Skin of body (tissue), 2 donors: ENCODE data around the gene EFCAB8. TPM values are rescaled to one million over a fixed set of nuclear protein-coding genes. Genes with fewer than 3 reads are reported as not detected.

Experiments used
- DNase-seq: peaks from one replicate; lab custom pipeline; 2025; lab: John Stamatoyannopoulos, UW
- total RNA-seq: library from RNA; depleted of rRNA; stranded (reverse); fragments of >200 nt; gene quantifications from one replicate; pipeline ENCODE4 v1.2.3, GENCODE V29; 2014

EFCAB8 gene
- total RNA-seq, 1 donor from 2014 or later, result not detected

DNA sequence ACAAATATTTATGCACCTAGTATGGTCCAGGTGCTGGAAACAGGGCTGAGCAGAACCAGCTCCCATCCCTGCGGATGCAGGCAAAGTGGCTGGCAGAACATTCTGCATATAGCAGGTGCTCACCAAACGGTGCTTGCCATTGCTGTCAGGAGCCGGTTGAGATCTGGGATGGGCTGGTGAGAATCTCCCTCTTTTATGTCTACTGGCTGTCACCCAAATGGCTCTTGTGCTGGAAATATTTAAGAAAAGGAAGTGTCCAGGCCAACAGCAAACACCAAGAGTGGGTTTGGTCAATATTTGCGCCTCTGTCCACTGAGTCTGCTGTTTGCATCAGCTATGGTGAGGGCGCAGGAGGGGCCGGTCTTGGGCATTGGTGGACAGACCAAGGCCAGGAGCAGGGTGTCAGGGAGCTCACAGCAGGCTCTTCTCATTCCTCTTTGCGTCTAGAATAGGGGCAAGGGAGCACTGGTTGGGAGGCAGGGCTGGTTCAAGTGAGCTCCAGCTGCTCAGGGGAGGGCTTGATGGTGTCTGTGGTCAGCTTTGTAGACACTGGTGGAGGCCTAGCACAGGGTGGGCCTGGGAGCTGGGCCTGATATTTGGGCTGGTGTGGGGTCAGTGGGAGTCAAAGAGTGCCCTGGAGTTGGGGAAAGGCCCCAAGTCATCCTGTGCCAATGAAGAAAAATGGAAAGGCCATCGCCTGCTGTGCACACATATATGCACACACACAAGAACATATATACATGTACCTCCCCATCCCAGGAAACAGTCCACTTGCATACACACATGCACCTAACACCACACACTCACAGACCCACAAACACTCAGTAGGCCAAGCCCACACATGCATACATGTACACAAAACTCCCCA, 147.4 kb downstream of the EFCAB8 start:
- DNase-seq, result no peak

DNA sequence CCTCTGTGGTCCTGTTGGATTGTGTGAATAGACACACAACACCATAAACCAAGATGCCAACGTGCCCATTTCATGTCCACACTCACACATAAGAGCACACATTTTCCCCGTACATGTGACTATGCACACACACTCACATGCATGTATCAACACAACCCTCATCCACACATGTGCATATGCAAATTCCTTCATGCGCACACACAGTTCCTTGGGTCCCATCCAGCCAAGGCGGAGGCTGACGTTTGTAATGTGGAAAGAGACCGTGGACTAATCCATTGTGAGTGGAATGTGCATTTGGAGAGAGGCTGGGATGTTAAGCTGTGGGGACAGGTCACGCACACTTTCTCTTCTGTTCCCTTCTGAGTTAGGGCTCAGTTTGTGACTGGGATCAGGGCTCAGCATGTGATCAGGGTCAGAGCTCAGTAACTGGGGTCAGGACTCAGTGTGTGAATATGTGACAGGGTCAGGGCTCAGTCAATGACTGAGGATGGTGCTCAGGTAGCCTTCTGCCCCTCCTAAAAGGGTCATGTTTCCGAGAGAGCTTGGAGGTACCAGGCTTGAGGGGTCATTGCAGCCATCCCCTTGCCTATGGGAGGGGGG, 148.2 kb downstream of the EFCAB8 start:
- no peak for DNase-seq

DNA sequence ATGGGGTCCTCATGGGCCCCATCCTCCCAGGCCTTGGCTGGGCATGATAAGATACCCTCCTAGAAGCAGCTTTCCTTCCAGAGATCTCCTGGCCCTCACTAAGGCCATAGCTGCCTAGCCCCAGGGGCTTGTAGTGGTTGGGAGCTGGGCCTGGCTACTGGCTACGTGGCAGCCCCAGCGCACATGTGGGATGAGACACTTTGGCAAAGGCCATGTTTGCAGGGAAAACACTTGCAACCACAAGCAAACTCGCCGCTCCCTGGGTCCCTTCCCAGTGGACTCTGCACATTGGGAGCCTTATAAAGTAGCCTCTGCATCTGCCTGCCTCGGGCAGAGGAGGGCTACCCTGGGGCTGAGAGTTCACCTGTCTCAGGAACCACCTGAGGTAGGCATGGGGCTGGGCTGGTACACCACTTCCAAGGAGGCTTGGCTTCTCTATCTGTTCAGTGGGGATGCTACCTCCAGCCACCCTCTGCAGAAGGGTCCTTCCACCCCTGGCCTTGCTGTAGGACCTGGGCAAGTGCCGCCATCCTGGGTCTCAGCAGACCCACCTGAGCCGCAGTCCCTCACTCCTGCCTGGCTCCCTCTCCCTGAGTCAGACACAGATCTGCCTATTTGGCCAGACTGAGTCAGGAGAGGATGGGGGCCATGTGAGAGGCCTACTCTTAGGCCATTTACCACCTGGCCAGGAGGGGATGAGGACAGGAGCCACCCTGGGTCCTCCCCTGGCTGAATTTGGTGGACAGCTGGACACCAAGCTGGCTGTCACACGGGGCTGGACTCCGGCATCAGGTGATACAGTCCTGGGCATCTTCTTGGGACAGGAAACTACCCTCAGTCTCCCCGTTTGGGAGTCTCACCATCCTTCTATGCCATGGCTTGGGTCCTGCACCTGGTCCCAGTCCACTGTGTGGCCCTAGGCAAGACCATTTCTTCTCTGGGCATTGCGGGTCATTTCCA, 148.9 kb downstream of the EFCAB8 start, which contains the start of gene BPIFB2:
Gene BPIFB2 (plus strand): TSS at position 329 of the 960 bp plus-strand sequence. CDS start 871 bp downstream, outside the sequence.
- no peak for DNase-seq

DNA sequence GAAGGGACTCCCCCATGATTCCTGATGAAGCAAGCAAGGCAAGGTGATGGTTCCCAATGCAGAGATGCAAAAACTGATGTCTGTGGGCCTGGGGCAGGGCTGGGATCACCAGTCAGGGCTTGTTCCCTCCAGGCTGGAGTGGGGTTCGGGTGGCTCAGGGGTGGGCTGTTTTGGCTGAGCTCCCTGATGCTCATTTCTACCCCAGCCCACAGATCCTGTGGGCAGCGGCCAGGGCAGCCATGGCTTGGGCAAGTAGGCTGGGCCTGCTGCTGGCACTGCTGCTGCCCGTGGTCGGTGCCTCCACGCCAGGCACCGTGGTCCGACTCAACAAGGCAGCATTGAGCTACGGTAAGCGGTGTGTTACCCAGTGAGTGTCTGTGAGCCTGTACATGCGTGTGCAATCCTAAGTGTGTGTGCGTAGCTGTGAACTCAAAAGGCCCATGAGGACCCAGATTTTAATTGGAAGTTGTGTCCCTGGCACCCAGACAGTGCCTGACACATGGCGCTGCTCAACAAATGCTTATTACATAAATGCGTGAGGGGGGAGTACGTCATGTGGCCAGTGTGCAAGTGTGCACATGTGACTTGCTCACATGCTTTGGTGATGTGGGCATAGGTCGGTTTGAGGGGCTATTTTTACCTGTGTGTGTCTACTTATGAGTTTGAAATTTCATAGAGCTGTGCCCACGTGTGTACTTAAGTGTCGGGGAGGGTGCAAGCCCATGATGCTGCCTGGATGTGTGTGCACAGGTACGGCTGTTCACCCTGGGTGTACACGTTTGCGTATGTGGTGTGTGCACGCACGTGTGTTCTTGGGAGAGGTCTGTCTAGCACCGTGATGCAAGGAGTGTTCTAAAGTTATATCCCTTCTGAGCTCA, 149.9 kb downstream of the EFCAB8 start:
- DNase-seq, result no peak

DNA sequence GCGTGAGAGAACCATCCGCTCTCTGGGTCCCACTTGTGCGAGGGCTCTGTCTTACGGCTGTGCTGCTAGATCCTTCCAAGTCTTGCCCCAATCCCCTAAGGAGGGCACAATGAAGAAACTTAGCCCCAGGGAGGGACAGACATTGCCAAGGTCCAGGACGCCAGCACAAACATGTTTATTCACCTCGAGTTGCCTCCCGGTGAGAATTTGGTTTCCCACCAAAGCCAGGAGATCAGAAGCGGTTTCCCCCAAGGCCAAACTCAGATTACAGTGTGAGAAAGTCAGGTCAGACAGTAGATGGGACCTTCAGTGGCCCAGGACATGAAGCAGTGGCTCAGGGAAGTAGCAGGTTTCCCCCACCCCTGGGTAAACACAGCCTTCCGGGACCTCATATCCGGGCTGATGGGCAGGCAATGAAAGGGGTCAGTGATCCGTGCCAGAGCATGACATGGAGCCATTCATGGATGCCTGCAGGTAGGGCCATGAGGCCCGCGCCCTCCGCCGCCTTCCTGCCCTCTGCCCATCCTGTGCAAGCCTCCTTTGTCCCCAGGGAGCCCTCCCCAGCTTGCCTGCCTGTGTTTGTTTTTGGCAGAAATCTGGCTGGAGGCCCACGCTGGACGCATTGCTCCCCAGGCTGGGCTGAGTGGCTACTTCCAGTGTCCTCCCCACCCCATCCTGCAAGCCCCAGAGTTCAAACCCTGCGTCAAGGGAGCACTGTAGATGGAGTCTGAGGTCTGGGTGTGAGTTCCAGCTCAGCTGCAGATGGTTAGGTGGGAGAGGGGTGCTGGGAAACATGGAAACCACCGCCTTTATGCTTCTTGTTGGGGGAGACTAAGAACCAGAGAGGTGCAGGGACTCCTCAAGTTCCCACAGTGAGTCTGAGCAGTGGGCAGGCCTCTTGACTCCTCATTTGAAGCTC, 150.8 kb downstream of the EFCAB8 start:
- DNase-seq, result no peak

DNA sequence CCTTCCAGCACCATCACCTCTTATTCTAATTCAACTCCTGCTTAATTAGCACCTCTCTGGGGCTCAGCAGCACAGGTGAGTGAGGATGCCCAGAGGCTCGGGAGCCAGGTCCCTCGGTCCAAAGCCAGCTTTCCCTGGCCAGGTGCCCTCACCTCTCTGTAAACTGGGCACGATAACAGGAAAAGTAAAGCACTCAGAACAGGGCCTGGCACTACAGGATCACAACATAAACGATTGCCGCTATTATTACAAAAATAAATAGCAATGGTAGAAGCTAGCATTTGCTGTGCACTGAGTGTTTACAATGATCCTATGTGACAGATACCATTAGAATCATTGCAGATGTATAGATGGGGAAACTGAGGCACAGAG, 151.4 kb downstream of the EFCAB8 start:
- no peak for DNase-seq

DNA sequence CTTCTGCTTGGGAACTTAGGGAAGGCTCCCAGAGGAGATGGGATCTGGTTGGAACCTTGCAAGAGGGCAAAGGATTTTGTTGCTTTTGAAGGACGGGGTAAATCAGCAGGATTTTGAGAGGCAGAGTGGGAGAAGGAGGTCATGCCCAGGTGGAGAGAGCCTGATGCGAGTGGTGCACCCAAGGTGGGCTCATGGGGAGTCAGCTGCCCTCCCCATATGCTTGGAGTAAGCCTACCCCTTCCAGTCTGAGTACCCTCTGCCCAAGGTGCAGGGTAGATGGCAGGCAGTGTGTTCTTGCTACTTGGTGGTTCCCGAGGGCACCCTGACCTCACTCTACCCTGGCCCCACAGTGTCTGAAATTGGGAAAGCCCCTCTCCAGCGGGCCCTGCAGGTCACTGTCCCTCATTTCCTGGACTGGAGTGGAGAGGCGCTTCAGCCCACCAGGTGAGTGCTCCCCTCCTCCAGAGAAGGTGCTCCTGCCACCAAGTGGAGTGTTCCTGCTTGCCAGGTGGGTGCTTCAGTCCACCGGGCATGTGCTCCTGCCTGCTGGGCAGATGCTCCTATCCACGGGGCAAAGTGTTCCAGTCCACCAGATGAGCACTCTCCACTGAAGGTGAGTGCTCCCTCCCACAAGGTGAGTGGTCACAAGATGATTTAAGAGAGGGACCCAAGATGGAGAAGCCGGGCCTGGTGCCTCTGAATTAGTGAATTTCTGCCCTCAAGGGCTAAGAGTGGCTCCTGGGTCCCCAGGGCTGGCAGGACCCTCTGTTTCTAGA, 152.1 kb downstream of the EFCAB8 start:
- DNase-seq, result no peak

Other genes starting within 250 kb of the EFCAB8 start
- 0.10 TPM for gene C20orf203, start 185.0 kb upstream of the EFCAB8 start, total RNA-seq
- 13.7 TPM for gene COMMD7, start 115.5 kb upstream of the EFCAB8 start, total RNA-seq
- 2.5 TPM for gene DNMT3B, start 96.5 kb upstream of the EFCAB8 start, total RNA-seq
- 58.3 TPM for gene MAPRE1, start 39.0 kb upstream of the EFCAB8 start, total RNA-seq
- gene SUN5, start 145.5 kb downstream of the EFCAB8 start, total RNA-seq, result not detected
- not detected for gene BPIFB2, start 148.8 kb downstream of the EFCAB8 start, total RNA-seq
- not detected for gene BPIFB6, start 172.7 kb downstream of the EFCAB8 start, total RNA-seq
- not detected for gene BPIFB3, start 195.0 kb downstream of the EFCAB8 start, total RNA-seq
- gene BPIFB4, start 220.7 kb downstream of the EFCAB8 start, total RNA-seq, result not detected